ENCODE data around the gene ELMOD3.
"Not testable (repeated sequence)": the region's sequence is repeated elsewhere in the genome, so short reads cannot be mapped to it uniquely, and the experiment has no call there.

The ELMOD3 gene

DNA sequence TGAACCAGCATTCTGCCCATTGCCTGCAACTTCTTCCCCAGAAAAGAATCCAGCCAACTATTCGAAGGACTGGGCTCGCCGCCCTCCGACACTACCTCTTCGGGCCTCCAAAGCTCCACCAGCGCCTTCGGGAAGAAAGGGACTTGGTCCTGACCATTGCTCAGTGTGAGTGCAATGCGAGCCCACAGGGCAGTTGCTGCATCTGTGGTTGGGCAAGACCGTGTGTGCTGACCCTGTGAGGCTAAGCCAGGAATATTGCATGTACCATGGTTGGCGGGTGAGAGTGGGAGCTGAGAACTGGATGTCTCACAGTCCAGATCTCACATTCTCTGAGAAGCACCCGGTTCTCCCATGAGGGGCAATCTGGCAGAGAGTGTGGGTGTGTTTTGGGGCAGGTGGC lies 16.5 kb downstream of the ELMOD3 start:
- DNase-seq (ENCODE audit: low read depth in 1 of 2, low spot score in 1 of 2) = no peak

DNA sequence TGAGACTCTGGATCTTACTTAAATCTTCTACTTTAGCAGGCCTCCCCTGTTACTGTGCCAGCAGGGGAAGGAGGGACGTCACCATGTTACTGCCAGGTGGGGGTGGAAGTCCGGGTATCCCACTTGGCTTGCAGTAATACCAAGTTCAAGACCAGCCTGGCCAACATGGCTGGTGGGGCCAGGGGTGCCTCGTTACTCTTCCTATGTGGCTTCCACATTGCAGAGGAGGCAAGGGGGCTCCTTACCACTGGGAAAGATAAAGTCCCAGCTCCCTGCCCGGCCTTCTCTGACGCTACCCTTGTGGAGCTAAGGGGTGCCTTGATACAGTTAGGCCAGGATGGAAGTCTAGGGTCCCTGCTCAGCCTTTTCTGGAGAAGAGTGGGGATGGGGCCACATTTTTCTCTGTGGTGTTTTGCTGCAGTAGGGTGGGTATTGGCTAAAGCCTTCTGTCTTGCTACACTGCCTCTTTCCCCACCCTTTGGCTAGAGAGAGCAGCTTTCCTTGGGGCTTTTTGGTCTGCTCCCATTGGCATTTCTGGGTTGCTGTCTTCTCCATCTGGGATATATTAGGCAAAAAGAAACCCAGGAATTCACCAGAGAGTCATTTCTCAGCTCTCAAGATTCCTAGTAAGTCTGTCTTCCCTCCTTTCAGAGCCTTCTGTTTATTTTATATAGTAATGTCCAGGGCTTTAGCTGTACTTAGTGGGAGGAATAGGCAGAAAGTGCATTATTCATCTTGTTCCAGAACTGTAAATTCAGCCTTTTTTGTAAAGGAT lies 21.9 kb downstream of the ELMOD3 start:
- DNase-seq (ENCODE audit: low read depth in 1 of 2, low spot score in 1 of 2) = no peak

DNA sequence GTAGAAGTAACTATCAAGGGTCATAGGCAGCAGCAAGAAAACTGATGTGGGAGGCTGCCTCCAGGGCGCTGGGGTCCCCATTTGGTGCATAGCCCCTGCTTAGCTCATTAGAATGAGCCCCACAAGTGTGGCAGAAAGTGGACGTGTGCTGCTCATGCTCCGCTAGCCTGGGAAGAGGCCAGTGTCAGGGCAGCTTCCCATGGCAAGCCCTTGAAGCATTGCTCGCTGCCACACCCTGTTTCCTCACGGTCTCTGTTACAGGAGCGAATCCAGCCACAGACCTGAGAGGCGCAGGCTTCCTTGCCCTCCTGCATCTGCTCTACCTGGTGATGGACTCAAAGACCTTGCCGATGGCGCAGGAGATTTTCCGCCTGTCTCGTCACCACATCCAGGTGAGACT lies 22.5 kb downstream of the ELMOD3 start:
- no peak for DNase-seq (ENCODE audit: low read depth in 1 of 2, low spot score in 1 of 2)

DNA sequence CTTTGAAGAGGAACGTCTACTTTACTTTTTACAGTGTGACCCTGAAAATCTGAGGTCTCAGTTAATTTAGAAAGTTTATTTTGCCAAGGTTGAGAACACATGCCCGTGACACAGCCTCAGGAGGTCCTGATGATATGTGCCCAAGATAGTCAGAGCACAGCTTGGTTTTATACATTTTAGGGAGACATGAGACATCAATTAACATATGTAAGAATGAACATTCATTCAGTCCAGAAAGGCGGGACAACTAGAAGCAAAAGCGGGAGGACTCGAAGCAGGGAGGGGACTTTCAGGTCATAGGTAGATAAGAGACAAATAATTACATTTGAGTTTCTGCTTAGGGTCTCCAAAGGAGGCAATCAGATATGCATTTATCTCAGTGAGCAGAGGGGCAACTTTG lies 23.7 kb downstream of the ELMOD3 start:
- DNase-seq (ENCODE audit: low read depth in 1 of 2, low spot score in 1 of 2) = no peak

DNA sequence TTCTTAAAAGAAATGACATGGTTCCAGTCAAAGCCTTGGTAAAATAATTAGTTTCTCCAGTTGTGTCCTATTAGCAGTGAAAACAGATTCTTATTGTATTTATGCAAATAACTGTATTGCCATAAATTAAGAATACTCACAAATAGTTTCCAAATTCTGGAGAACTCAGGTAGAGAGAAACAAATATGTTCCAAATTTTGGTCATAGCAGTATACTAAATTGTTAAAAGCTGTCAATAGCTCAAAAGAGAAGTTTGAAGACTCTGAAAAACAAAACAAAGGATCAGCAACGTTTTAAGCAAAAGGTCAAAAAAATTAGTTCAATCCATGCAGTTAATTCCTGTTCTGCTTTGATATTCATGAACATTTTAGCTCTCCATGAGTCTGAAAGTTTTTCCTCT lies 25.5 kb downstream of the ELMOD3 start:
- DNase-seq (ENCODE audit: low read depth in 1 of 2, low spot score in 1 of 2) = no peak

DNA sequence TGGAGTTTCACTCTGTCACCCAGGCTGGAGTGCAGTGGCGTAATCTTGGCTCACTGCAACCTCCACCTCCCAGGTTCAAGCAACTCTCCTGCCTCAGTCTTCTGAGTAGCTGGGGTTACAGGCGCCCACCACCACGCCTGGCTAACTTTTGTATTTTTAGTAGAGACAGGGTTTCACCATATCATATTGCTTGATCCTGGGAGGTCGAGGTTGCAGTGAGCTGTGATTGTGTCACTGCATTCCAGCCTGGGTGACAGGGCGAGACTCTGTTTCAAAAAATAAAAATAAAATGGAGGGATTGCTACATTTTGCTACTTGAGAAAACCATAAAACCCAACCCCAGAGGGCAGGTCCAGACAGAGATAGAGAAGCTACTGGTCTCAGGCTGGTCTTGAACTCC lies 28.6 kb downstream of the ELMOD3 start:
- DNase-seq (ENCODE audit: low read depth in 1 of 2, low spot score in 1 of 2) = not testable (repeated sequence)

DNA sequence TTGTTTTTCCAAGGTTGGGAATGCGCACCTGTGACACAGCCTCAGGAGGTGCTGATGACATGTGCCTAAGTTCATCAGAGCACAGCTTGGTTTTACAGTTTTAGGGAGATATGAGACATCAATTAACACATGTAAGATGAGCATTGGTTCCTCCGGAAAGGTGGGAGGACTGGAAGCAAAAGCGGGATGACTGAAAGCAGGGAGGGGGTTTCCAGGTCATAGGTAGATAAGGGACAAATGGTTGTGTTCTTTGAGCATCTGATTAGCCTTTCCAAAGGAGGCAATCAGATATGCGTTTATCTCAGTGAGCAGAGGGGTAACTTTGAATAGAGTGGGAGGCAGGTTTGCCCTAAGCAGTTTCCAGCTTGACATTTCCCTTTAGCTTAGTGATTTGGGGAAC lies 29.3 kb downstream of the ELMOD3 start:
- no peak for DNase-seq (ENCODE audit: low read depth in 1 of 2, low spot score in 1 of 2)

DNA sequence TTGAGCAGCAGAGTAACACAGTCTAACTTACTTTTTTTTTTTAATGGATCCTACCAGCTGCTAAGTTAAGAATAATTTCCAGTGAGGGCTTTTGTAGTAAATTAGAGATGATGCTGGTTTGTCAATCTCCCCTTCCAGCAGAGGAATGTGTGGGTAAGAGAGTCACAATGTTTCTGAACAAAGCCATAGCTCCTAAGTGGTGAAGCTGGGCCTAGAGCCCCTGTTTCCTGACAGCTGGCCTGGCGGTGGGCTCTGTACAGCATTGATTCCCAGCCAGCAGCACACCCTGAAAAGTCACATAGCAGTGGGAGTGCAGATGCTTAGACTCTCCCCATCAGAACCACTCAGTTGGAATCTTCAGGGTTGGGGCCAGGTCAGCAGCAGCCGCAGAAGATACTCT lies 31.2 kb downstream of the ELMOD3 start:
- DNase-seq (ENCODE audit: low read depth in 1 of 2, low spot score in 1 of 2) = no peak

DNA sequence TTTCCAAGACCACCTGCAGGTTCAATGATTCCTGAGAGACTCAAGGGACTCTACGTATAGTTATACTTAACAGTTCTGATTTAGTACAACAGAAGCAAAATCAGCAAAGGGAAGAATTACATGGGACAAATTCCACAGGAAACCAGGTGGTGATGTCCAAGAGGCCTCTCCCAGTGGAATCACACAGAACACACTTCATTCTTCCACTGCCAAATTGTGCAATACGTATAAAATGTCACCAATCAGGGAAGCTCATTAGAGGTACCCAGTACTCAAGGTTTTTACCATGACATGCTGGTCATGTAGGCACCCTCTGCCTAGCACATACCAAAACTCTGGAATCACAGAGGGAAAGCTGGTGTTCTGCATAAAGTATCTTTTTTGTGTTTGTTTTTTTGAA lies 33.2 kb downstream of the ELMOD3 start:
- no peak for DNase-seq (ENCODE audit: low read depth in 1 of 2, low spot score in 1 of 2)

DNA sequence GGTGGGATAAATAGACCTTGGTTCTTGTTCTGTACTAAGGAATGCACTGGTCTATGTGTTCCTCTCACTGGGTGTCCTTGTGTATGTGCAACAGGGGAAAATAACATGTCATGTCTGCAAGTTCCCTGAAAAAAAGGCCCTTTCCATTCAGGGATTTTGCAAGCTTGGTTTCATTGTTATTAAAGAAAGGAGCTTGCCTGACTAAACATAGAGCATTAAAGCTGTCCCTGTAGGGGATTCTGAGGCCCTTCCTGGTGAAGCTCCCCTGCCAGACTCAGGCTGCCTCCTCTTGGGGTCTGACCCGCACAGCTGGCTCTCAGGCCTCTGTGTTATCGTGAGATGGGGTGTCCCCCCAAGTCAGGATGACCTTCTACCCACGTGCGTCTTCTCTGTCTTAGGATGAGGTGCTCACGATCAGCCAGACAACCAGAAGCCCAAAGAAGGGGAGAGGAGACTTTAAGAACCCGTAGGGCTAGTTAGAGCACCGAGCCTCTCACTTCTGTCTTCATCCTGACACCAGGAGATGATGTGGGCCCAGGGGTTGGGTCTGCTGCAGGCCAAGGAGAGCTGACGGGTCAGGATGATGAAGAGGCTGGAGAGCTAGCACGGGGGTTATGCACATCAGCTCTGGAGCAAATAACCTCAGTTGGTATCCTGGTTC lies 34.4 kb downstream of the ELMOD3 start:
- DNase-seq (ENCODE audit: low read depth in 1 of 2, low spot score in 1 of 2) = no peak

DNA sequence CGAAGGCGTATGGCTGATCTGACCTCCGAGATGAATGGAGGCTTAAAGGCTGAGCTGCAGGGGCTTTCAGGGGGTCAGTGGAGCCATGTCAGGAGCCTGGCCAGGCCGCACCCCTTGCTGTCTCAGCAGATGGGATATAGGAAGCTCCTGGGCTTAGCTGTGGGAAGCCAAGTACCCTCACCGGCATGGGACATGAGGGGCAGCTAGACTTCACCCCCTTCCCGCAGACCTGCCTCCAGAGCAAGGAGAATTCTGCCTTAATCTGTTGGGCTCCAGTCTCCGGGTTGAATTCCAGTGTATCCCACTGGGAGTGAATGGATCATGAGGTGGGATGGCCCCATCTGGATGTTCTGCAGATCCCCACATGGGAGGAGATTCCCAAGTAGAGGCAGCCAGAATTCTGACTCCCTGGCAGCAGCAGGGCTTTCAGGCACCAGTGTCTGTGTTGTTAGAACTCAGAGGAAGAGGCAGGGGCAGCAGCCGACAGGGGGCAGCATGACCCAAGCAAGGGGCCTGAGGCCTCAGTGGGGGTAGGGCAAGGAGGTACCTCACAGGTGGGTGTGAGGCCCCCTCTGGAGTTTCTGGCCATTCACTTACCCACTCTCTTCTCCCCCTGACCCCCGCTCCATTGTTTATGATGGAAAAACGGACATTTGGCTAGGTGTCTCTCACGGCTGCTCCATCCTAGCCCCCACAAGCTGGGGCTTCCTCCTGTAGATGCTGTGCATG lies 36.5 kb downstream of the ELMOD3 start:
- DNase-seq (ENCODE audit: low read depth in 1 of 2, low spot score in 1 of 2) = peak; percentile 46 to 62

DNA sequence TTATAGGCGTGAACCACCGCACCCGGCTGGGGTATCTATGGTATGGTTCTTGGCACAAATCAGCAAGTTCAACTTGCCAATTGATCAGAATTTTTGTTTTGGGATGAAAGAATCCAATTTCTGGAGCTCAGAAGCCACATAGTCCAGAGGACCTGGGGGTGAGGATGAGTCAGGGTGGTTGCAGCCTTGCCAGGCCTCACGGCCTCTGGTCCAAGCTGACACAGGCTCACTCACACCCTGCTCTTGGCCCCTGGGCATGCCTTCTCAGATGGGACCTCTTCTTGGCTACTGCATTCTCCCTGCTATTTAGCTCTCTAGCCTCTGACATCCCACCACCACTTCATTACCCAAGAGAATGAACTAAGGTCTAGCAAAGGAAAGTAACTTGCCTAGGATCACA lies 39.3 kb downstream of the ELMOD3 start:
- no peak for DNase-seq (ENCODE audit: low read depth in 1 of 2, low spot score in 1 of 2)

DNA sequence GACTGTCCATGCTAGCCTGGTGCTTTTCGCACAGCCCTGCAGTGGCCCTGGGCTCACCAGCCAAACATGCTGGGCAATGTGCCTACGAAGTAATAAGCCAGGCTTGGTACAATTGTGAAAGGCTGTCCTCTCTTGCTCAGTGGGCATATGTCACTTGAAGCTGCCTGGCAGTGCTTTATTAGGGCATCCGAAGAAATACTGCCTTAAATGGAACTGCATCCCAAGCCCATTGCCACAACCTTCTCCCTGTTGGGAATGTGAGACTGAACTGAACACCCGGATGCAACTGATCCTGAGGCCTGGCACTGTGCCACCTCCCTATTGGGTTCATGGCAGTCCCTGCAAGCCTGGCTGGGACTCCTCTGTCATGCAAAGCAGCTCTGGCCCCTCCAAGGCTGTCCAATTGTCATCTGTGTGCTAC lies 39.7 kb downstream of the ELMOD3 start:
- DNase-seq (ENCODE audit: low read depth in 1 of 2, low spot score in 1 of 2) = no peak

DNA sequence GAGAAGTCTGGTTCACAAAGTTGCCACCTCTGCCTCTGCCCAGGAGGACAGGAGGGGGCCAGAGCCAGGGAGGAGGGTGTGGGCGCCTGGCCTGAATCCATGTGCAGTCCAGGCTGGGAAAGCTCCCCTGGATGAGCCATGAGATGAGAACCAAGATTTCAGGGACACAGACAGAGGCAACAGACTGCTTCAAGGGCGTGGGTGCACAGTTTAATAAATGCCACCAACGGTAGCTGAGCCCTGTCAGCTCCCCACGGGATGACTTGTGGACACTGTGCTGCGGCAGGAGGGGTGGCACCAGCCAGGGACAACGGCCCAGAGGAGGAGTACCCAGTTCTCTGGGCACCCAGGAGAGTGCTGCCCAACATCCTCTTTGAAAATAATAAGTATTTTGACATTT lies 40.4 kb downstream of the ELMOD3 start:
- DNase-seq (ENCODE audit: low read depth in 1 of 2, low spot score in 1 of 2) = no peak

DNA sequence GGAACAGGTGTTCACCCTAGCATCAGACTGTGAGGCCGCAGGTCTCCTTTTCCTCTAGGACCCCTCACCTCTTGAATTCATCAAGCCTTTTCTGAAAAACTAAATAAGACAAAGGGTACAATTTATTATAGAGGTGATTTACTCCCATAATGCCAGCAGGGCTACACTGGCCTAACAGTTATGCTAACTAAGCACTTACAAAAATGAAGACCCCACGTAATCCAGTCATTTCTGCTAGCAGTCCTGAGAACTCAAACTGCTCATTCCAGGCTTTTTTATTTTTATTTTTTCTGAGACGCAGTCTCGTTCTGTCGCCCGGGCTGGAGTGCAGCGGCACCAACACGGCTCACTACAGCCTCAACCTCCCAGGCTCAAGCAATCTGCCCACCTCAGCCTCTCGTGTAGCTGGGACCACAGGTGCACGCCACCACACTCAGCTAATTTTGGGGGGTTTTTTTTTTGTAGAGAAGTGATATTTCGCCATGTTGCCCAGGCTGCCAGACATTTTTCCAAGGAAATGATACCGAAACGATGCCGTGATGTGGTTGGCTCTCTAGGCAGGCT lies 41.4 kb downstream of the ELMOD3 start:
- DNase-seq (ENCODE audit: low read depth in 1 of 2, low spot score in 1 of 2) = no peak

DNA sequence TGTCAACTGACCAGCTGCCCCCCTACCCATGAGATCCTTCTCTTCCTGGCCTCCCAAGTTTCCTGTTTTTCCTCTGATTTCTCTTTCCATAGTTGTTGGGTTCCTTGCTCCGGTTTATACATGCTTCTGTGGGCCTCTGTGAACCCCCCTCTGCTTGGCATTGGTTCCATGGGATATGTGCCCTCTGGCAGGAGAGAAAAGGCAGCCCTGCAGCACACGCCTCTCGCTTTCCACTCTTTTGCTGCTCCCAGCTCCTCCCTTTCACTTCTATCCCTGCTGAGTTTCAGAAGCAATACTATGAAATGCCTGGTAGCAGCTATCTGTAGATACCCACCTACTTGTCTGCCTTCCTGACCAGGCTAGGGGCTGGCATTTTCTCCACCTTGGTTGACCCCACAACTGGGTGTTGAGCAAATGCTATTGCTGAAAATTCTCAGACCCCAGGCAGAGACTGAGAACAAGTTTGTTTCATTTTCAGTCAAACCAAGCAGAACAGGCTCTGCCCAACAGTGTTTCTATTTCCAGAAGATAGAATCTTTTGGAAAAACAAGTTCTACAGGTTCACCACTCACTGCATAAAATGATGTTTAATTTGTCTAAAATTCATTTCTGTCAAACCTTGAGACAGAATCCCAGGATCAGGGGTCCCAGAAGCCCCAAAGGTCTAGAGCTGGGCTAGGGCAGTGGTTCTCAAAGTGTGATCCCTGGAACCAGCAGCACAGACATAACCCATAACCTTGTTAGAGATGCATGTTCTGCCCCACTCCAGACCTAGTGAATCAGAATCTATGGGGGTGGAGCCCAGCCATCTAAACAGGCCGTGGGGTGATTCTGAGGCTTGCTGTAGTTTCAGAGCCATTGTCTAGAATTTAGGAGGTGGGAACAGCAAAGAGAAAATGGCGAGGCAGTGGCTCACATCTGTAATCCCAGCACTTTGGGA lies 42.2 kb downstream of the ELMOD3 start:
- DNase-seq (ENCODE audit: low read depth in 1 of 2, low spot score in 1 of 2) = no peak

DNA sequence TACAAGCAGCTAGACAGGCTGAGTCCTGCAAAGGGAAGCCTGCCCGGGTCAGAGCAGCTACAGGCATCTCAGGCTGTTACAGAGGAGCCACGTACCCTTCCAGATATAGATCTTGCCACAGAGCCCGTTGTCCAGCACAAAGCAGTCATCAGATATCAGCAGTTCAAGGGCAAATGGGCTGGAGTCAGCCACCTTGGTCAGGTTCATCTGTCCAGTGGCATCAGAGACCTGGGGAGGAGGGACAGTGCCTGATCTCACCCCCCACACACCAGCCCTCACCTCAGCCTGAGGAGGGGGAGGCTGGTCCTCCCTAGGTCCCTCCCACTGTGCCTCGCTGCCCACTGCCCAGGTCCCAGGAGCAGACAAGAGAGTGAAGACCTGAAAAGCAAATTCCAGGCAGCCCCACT lies 43.4 kb downstream of the ELMOD3 start:
- DNase-seq (ENCODE audit: low read depth in 1 of 2, low spot score in 1 of 2) = no peak

DNA sequence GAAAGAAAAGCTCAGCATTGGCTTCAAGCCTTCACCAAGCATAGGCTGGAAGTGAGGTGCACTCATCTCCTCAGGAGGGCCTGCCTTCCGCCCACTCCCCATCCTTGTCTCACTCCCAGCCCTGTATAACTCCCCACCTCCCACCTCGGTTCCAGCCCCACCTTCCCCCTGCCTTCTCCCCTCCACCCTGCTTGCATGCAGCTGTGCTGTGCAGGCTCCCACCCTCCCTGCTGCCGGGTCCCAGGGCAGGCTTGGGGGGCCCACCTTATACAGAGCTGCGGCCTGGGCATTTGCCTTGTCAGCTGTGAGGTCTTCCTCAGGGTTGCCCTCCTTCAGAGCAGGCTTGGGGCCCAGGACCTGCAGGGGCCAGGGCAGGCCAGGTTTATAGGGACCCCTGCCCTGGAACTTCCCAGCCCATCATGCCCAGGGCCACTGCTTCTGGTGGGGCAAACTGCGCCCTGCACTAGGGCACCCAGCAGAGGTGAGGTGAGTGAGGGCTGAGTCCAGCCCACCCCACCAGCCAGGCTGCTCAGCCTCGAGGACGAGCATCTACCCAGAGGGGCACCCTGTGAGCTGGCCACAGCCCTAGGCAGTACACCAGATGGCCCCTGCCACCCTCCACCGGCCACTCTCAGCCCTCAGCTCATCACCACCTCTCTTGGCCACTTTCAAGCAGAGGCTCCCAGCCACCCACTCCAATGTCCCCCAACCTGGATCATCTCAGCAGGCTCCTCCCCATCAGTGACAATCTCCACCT lies 44.0 kb downstream of the ELMOD3 start:
- DNase-seq (ENCODE audit: low read depth in 1 of 2, low spot score in 1 of 2) = no peak

DNA sequence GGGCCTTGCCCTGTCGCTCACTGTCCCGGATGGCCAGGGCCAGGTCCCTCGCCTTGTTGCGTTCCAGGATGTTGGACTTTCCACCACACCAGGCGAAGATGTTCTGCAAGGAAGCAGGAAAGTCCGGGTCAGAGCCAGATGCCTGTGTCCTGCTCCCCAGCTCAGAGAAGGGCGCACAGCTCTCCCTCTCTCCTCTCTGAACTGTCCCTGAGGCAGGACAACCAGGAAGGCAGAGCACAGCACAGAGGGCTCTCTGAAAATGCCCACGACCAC lies 44.5 kb downstream of the ELMOD3 start:
- no peak for DNase-seq (ENCODE audit: low read depth in 1 of 2, low spot score in 1 of 2)

DNA sequence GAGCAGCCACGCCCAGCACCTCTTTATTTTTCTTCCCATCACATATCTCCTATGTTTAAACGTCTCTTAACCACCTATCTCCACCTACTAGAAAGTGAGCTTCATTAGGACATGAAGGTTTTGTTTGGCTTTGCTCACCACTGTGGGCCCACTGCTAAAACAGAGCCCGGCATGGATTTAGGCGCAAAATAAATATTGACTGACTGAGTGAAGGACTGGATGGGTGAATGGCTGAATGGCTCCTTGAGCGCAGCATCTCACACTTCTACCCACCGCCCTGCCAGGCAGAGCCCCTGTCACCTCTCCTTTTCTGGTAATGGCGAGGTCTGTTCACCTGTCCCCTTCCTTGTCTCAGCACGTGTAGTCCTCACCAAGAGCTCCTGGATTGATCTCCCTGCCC lies 45.5 kb downstream of the ELMOD3 start:
- no peak for DNase-seq (ENCODE audit: low read depth in 1 of 2, low spot score in 1 of 2)

All from stimulated activated CD4-positive, alpha-beta T cell treated with anti-CD3 and anti-CD28 coated beads, Interleukin-15, amount 100 ng/mL, for 1 hour (primary cell).